GM18505 (cell line): ENCODE data around the gene HTR3B.

Experiments
- ATAC-seq: cut with Tn5 transposase; IDR thresholded peaks from one replicate; pipeline ENCODE4 v1.9.1; 2021; ENCODE audit not compliant: unreplicated experiment
- POLR2A ChIP-seq: IDR thresholded peaks from 4 replicates; pipeline ENCODE4 v1.6.1; 2011; ENCODE audit warnings: borderline replicate concordance; ENCODE audit not compliant: insufficient read depth, insufficient read length; ENCODE audit errors: extremely low read depth

The HTR3B gene

DNA sequence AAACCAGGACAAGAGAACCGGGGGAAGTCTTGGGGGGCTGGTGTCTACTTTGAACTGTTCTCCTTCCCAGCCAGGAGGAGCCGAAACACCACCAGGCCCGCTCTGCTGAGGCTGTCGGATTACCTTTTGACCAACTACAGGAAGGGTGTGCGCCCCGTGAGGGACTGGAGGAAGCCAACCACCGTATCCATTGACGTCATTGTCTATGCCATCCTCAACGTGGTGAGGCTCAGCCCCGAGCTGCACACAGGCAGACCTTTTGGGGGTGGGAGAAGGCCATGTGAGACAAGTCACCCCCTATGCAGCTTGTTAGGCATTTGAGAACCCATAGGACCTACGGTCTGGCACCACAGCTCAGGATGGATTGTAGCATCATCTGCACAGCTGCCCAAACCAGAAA is 73.1 kb downstream of the HTR3B start:
- no peak for ATAC-seq
- TF ChIP-seq POLR2A = no peak

GRCh38 chr11:113979431-113979830 is 74.8 kb downstream of the HTR3B start:
- no peak for TF ChIP-seq POLR2A
- no peak for ATAC-seq

- TF ChIP-seq POLR2A = no peak
- ATAC-seq = no peak
Measured at GRCh38 chr11:113980785-113981184, 76.2 kb downstream of the HTR3B start.

- no peak for TF ChIP-seq POLR2A
- ATAC-seq = no peak
Measured at GRCh38 chr11:113982306-113982705, 77.7 kb downstream of the HTR3B start.

GRCh38 chr11:113984781-113985180 is 80.2 kb downstream of the HTR3B start:
- TF ChIP-seq POLR2A = no peak
- no peak for ATAC-seq

- ATAC-seq = no peak
- no peak for TF ChIP-seq POLR2A
Measured at GRCh38 chr11:113985906-113986305, 81.3 kb downstream of the HTR3B start.

DNA sequence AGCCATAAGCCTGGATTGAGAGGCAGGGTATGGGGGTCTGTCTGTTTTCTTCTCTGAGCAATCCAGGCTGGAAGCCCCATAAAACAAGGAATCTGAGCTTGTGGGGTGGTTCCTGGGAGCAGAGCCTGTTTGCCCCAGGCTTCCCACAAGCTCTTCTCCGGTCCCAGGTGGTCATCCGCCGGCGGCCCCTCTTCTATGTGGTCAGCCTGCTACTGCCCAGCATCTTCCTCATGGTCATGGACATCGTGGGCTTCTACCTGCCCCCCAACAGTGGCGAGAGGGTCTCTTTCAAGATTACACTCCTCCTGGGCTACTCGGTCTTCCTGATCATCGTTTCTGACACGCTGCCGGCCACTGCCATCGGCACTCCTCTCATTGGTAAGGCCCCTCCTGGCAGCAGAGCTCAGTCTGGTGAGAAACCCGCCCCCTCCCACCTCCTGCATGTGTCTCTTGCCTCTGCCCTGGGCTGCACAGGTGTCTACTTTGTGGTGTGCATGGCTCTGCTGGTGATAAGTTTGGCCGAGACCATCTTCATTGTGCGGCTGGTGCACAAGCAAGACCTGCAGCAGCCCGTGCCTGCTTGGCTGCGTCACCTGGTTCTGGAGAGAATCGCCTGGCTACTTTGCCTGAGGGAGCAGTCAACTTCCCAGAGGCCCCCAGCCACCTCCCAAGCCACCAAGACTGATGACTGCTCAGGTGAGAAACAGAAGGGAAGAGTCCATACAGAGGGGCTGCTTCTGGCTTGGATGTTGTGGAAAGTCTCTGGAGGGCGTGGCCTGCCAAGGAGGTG is 82.0 kb downstream of the HTR3B start:
- TF ChIP-seq POLR2A = no peak
- no peak for ATAC-seq

DNA sequence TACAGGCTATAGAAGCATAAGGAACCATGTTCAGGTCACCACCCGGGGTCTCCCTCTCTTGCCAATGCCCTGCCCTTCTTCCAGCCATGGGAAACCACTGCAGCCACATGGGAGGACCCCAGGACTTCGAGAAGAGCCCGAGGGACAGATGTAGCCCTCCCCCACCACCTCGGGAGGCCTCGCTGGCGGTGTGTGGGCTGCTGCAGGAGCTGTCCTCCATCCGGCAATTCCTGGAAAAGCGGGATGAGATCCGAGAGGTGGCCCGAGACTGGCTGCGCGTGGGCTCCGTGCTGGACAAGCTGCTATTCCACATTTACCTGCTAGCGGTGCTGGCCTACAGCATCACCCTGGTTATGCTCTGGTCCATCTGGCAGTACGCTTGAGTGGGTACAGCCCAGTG is 84.8 kb downstream of the HTR3B start:
- no peak for ATAC-seq
- no peak for TF ChIP-seq POLR2A

- no peak for ATAC-seq
- TF ChIP-seq POLR2A = no peak
Measured at GRCh38 chr11:113989916-113990315, 85.3 kb downstream of the HTR3B start.

- ATAC-seq = no peak
- TF ChIP-seq POLR2A = no peak
Measured at GRCh38 chr11:113991170-113991569, 86.6 kb downstream of the HTR3B start.

GRCh38 chr11:113991718-113992458 is 87.3 kb downstream of the HTR3B start:
- TF ChIP-seq POLR2A = no peak
- ATAC-seq = no peak

DNA sequence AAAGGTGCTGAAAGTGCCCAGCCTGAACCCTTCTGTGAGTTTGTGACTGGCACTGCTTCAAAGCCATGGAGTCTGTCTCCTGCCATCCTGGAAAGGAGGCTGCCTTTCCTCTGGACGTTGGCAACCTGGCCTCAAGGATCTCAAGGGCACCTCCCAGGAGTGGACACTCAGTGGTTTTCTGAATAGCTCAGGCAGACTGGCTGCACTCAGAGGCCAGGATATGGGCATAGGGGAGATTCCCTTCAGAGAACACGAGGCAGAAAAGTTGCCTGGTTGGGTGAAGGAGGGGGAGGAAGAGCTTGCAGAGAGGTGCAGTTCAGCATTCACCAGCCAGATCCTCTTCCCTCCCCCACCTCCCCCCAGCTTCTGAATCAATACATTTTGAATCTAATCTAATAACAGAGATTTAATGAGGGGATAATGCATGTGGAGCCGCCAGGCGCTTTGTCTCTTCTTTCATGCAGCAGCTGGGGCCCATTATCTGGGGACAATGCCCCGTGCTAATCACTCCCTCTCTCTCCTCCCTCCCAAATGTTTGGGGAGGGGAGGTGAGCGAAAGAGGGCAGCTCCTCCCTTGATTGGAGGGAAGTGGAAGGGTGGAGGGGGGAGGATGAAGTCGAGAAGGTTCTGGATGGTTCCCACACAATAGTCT is 88.0 kb downstream of the HTR3B start:
- ATAC-seq = no peak
- TF ChIP-seq POLR2A = no peak

DNA sequence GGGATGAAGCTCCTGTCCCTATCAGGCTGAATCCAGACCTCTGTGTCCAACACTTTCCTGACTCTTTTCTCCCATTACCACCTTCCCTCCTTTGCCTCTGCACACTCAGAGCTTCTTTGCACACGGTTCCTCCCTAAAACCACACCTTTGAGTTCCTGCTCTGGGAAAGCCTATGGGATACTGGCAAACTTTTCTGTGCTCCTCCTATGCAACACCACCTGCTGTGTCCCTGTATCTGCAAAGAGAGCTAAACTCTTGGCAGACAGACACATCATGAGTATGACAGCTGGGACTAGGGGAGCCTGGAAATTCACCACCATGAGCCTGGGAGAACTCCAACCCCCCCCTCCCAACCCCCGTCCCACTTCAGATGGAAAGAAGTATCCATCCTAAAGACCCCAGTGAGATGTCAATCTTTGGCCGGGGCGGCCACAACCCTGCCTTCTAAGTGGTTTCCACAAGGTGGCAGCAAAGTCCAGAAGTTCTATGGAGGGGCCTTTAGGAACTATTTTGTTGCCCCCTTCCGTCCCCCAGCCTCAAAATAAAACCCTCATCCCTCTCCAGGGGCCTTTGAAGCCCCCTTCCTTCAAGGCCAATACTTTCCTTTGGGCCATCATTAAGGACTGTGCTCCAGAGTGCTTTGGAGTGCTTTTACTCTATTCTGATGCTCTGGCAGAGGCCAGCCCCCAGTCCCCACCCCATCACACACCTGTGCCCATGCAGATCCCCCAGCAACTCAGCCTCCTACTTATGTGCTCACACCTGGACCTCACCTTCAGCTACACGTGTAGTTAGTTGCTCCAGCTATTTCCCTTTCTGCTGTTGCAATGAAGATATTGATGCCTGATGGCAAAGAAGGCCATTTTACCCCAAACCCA is 89.7 kb downstream of the HTR3B start:
- ATAC-seq = no peak
- no peak for TF ChIP-seq POLR2A
